ENCODE data around the gene DRAM1. TPM values are rescaled to one million over a fixed set of nuclear protein-coding genes. Genes with fewer than 3 reads are reported as not detected.
"Not testable (repeated sequence)": the region's sequence is repeated elsewhere in the genome, so short reads cannot be mapped to it uniquely, and the experiment has no call there.

DRAM1 gene
- total RNA-seq, 4 donors from 2014 or later: 3.7 to 20.1 (median 8.7) TPM

GRCh38 chr12:101880769-101881168 lies 3.4 kb downstream of the DRAM1 start:
- no peak for TF ChIP-seq POLR2AphosphoS5 (IDR thresholded peaks at IDR 0.05)
- TF ChIP-seq POLR2A (IDR thresholded peaks at IDR 0.05): no peak
- no peak for TF ChIP-seq CTCF (IDR thresholded peaks at IDR 0.05)
- TF ChIP-seq EP300 (IDR thresholded peaks at IDR 0.05; ENCODE audit: low read depth): no peak
- Histone ChIP-seq H3K4me3 (no peak overlapping the region), H3K36me3 (no peaks in the 10 kb centered on the region), H3K27ac (no peak overlapping the region), H3K27me3 (no peaks in the 10 kb centered on the region), H3K9me3 (no peaks in the 10 kb centered on the region), H3K4me1 (peaks cover 3 to 14% (median 4%) of the 10 kb centered on the region in 4 donors)
- in situ Hi-C loops (cut with MboI; ENCODE audit: low pct_ligation_motif_present in 1 of 4, low pct_unique_long_range_greater_than_20kb in 1 of 4, low sequenced_read_pairs in 3 of 4): no loop called here
- no peak for DNase-seq
- WGBS, 2 donors (ENCODE audit: low coverage in 1 of 2): 89 to 94% methylated on average over 3 of the region's 3 CpGs
- intact Hi-C loops (cut with DNase I; ENCODE audit: low total_unique reads): no loop called here

- no peak for TF ChIP-seq EP300 (IDR thresholded peaks at IDR 0.05; ENCODE audit: low read depth)
- no peak for TF ChIP-seq CTCF (IDR thresholded peaks at IDR 0.05)
- no peak for TF ChIP-seq POLR2A (IDR thresholded peaks at IDR 0.05)
- TF ChIP-seq POLR2AphosphoS5 (IDR thresholded peaks at IDR 0.05): no peak
These were observed 3.8 kb downstream of the DRAM1 start for GRCh38 chr12:101881228-101881627.

GRCh38 chr12:101884174-101884573 lies 6.8 kb downstream of the DRAM1 start:
- Histone ChIP-seq H3K9me3 (no peaks in the 10 kb centered on the region), H3K36me3 (no peaks in the 10 kb centered on the region), H3K4me3 (no peak overlapping the region), H3K27me3 (no peaks in the 10 kb centered on the region), H3K27ac (no peak overlapping the region), H3K4me1 (peaks cover 0 to 3% (median under 1%) of the 10 kb centered on the region in 4 donors)
- DNase-seq: no peak
- WGBS, 2 donors (ENCODE audit: low coverage in 1 of 2): 93% methylated on average over 2 to 3 of the region's 3 CpGs
- no peak for TF ChIP-seq CTCF (IDR thresholded peaks at IDR 0.05)
- no peak for TF ChIP-seq POLR2A (IDR thresholded peaks at IDR 0.05)
- no peak for TF ChIP-seq EP300 (IDR thresholded peaks at IDR 0.05; ENCODE audit: low read depth)
- no peak for TF ChIP-seq POLR2AphosphoS5 (IDR thresholded peaks at IDR 0.05)
- intact Hi-C loops (cut with DNase I; ENCODE audit: low total_unique reads): no loop called here
- in situ Hi-C loops (cut with MboI; ENCODE audit: low pct_ligation_motif_present in 1 of 4, low pct_unique_long_range_greater_than_20kb in 1 of 4, low sequenced_read_pairs in 3 of 4): no loop called here

More at GRCh38 chr12:101881228-101881627, 3.8 kb downstream of the DRAM1 start:
- no peak overlapping the region for H3K27ac ChIP-seq
- in situ Hi-C loops (cut with MboI; ENCODE audit: low pct_ligation_motif_present in 1 of 4, low pct_unique_long_range_greater_than_20kb in 1 of 4, low sequenced_read_pairs in 3 of 4): no loop called here
- peaks cover 3 to 14% (median 4%) of the 10 kb centered on the region in 4 donors for H3K4me1 ChIP-seq
- no peaks in the 10 kb centered on the region for H3K9me3 ChIP-seq
- DNase-seq: no peak
- WGBS, 2 donors (ENCODE audit: low coverage in 1 of 2): 88 to 89% methylated on average over 2 to 4 of the region's 4 CpGs
- no peaks in the 10 kb centered on the region for H3K36me3 ChIP-seq
- H3K27me3 ChIP-seq: no peaks in the 10 kb centered on the region
- intact Hi-C loops (cut with DNase I; ENCODE audit: low total_unique reads): no loop called here
- no peak overlapping the region for H3K4me3 ChIP-seq

- DNase-seq; H3K4me3 ChIP-seq; intact Hi-C loops (cut with DNase I; ENCODE audit: low total_unique reads); H3K27me3 ChIP-seq; H3K4me1 ChIP-seq; H3K27ac ChIP-seq; H3K9me3 ChIP-seq; H3K36me3 ChIP-seq; in situ Hi-C loops (cut with MboI; ENCODE audit: low pct_ligation_motif_present in 1 of 4, low pct_unique_long_range_greater_than_20kb in 1 of 4, low sequenced_read_pairs in 3 of 4): not testable (repeated sequence)
- WGBS, 2 donors (ENCODE audit: low coverage in 1 of 2): 81 to 84% methylated on average over 5 to 10 of the region's 10 CpGs
These were observed 7.5 kb downstream of the DRAM1 start for GRCh38 chr12:101884781-101885340.

Data from transverse colon (tissue), 4 donors.